ENCODE results near the gene RARB.

DNA sequence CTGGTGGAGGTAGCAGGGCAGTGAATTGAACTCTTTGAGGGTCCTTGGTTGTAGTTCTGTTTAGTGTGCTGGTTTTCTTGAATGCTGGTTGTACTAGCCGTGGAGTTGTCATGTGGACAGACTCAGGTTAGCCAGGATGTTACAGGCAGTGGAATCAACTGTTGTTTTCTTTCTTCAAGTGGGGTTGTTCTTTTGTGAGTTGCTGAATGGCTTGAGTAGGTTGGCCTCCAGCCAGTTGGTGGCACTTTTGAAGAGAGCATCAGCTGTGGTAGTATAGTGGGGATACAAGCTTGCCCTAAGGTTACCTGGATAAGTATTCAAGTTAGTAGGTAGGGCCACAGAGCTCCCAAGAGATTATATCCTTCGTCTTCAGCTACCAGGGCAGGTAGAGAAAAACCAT, 31.8 kb upstream of the RARB start:
- TF ChIP-seq HNRNPLL (IDR thresholded peaks at IDR 0.05; ENCODE audit: low read depth, low read length, poor library complexity, severe bottlenecking) (no peak), SMARCB1 (IDR thresholded peaks at IDR 0.05; ENCODE audit: insufficient read length, low read depth) (no peak), ZNF143 (CRISPR knock-in tag; IDR thresholded peaks at IDR 0.05) (no peak), EZH2 (IDR thresholded peaks at IDR 0.05; ENCODE audit: borderline replicate concordance, low read depth, low read length) (no peak), ZNF274 (IDR thresholded peaks at IDR 0.05; ENCODE audit: borderline replicate concordance, low read depth, low read length) (no peak), CTCF (IDR thresholded peaks at IDR 0.05 in 2 of 3, conservative IDR thresholded peaks at IDR 0.05 in 1 of 3; ENCODE audit: insufficient read depth in 2 of 3, low read depth in 1 of 3, low read length in 3 of 3) (no peak), TBP (optimal IDR thresholded peaks at IDR 0.05; ENCODE audit: low read depth, low read length) (no peak), GTF2F1 (IDR thresholded peaks at IDR 0.05; ENCODE audit: low read depth, low read length) (no peak), YBX1 (IDR thresholded peaks at IDR 0.05) (no peak), ZNF830 (CRISPR knock-in tag; IDR thresholded peaks at IDR 0.05) (no peak), IRF2 (CRISPR knock-in tag; IDR thresholded peaks at IDR 0.05) (no peak), FOXM1 (IDR thresholded peaks at IDR 0.05; ENCODE audit: low read depth) (no peak), FOXM1 (CRISPR knock-in tag; IDR thresholded peaks at IDR 0.05; ENCODE audit: low read depth) (no peak)
- TF ChIP-seq, protein P1, sequence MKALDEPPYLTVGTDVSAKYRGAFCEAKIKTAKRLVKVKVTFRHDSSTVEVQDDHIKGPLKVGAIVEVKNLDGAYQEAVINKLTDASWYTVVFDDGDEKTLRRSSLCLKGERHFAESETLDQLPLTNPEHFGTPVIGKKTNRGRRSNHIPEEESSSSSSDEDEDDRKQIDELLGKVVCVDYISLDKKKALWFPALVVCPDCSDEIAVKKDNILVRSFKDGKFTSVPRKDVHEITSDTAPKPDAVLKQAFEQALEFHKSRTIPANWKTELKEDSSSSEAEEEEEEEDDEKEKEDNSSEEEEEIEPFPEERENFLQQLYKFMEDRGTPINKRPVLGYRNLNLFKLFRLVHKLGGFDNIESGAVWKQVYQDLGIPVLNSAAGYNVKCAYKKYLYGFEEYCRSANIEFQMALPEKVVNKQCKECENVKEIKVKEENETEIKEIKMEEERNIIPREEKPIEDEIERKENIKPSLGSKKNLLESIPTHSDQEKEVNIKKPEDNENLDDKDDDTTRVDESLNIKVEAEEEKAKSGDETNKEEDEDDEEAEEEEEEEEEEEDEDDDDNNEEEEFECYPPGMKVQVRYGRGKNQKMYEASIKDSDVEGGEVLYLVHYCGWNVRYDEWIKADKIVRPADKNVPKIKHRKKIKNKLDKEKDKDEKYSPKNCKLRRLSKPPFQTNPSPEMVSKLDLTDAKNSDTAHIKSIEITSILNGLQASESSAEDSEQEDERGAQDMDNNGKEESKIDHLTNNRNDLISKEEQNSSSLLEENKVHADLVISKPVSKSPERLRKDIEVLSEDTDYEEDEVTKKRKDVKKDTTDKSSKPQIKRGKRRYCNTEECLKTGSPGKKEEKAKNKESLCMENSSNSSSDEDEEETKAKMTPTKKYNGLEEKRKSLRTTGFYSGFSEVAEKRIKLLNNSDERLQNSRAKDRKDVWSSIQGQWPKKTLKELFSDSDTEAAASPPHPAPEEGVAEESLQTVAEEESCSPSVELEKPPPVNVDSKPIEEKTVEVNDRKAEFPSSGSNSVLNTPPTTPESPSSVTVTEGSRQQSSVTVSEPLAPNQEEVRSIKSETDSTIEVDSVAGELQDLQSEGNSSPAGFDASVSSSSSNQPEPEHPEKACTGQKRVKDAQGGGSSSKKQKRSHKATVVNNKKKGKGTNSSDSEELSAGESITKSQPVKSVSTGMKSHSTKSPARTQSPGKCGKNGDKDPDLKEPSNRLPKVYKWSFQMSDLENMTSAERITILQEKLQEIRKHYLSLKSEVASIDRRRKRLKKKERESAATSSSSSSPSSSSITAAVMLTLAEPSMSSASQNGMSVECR (CRISPR knock-in tag; IDR thresholded peaks at IDR 0.05) = no peak

Data from K562 (cell line).